ENCODE data around the gene WNT7B. TPM values are rescaled to one million over a fixed set of nuclear protein-coding genes. Genes with fewer than 3 reads are reported as not detected.

Gene WNT7B
- polyA plus RNA-seq, 1 of the 3 experiments (the other 2 are of a cell fraction): 0.13 TPM

DNA sequence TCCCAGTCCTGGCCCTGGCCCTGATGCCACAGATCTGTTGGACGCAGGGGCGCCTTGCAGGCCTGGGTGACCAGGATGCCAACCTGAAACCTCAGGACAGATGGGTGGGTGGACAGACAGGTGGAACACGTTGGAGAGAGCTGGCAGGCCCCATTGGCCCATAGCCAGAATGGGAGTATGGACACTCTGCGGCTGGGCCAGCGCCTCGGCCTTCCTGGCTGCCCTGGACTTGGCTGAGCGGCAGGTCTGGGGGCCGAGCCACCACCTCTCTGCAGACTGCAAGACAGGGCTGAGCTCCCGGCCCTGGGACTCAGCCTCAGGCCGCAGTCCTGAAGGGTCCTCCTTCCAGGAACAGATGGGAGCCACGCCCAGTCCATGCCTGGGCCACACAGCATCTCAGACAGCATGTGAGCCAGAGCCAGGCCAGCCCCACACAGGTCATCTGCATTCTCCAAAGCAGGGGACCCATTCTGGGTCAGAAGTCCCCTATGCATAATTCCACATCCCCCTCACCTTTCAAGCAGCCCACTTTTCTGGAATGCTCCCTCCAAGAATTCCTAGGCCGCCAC is 14.1 kb downstream of the WNT7B start:
- Histone ChIP-seq H4K20me1 (ENCODE audit: insufficient read depth) (no peaks in the 10 kb centered on the region), H3K9ac (no peak overlapping the region), H3K9me3 (no peaks in the 10 kb centered on the region), H3K79me2 (ENCODE audit: insufficient read depth) (no peaks in the 10 kb centered on the region), H3K27ac (ENCODE audit: low read depth in 2 of 2, low read length in 1 of 2) (no peak overlapping the region), H3K36me3 (replicated peaks in 1 of 2; ENCODE audit: control insufficient read depth in 1 of 2, insufficient read depth in 2 of 2, low read length in 1 of 2) (no peaks in the 10 kb centered on the region), H3K9me2 (no peaks in the 10 kb centered on the region), H3F3A (replicated peaks; ENCODE audit: insufficient read depth) (no peaks in the 10 kb centered on the region), H2AFZ (ENCODE audit: low read depth) (no peak overlapping the region), H3K27me3 (ENCODE audit: insufficient read depth) (no peaks in the 10 kb centered on the region), H3K4me1 (ENCODE audit: control insufficient read depth in 1 of 2, insufficient read depth in 2 of 2, low read depth in 1 of 2, low read length in 1 of 2) (no peaks in the 10 kb centered on the region), H3K4me2 (no peak overlapping the region), H3K4me3 (ENCODE audit: low read depth in 2 of 2, low read length in 1 of 2) (no peak overlapping the region)
- TF ChIP-seq, protein P1, sequence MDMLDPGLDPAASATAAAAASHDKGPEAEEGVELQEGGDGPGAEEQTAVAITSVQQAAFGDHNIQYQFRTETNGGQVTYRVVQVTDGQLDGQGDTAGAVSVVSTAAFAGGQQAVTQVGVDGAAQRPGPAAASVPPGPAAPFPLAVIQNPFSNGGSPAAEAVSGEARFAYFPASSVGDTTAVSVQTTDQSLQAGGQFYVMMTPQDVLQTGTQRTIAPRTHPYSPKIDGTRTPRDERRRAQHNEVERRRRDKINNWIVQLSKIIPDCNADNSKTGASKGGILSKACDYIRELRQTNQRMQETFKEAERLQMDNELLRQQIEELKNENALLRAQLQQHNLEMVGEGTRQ (IDR thresholded peaks at IDR 0.05; ENCODE audit: borderline replicate concordance, low read depth, low read length): no peak
- no peak for TF ChIP-seq TEAD4 (IDR thresholded peaks at IDR 0.05; ENCODE audit: borderline replicate concordance, insufficient read depth)
- TF ChIP-seq TAF1 (IDR thresholded peaks at IDR 0.05; ENCODE audit: borderline replicate concordance, low read depth, low read length): no peak
- TF ChIP-seq, protein P2, sequence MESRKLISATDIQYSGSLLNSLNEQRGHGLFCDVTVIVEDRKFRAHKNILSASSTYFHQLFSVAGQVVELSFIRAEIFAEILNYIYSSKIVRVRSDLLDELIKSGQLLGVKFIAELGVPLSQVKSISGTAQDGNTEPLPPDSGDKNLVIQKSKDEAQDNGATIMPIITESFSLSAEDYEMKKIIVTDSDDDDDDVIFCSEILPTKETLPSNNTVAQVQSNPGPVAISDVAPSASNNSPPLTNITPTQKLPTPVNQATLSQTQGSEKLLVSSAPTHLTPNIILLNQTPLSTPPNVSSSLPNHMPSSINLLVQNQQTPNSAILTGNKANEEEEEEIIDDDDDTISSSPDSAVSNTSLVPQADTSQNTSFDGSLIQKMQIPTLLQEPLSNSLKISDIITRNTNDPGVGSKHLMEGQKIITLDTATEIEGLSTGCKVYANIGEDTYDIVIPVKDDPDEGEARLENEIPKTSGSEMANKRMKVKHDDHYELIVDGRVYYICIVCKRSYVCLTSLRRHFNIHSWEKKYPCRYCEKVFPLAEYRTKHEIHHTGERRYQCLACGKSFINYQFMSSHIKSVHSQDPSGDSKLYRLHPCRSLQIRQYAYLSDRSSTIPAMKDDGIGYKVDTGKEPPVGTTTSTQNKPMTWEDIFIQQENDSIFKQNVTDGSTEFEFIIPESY (IDR thresholded peaks at IDR 0.05; ENCODE audit: borderline replicate concordance, low read depth): no peak
- TF ChIP-seq POLR2AphosphoS5 (IDR thresholded peaks at IDR 0.05; ENCODE audit: low read depth, low read length): no peak
- TF ChIP-seq, protein P3, sequence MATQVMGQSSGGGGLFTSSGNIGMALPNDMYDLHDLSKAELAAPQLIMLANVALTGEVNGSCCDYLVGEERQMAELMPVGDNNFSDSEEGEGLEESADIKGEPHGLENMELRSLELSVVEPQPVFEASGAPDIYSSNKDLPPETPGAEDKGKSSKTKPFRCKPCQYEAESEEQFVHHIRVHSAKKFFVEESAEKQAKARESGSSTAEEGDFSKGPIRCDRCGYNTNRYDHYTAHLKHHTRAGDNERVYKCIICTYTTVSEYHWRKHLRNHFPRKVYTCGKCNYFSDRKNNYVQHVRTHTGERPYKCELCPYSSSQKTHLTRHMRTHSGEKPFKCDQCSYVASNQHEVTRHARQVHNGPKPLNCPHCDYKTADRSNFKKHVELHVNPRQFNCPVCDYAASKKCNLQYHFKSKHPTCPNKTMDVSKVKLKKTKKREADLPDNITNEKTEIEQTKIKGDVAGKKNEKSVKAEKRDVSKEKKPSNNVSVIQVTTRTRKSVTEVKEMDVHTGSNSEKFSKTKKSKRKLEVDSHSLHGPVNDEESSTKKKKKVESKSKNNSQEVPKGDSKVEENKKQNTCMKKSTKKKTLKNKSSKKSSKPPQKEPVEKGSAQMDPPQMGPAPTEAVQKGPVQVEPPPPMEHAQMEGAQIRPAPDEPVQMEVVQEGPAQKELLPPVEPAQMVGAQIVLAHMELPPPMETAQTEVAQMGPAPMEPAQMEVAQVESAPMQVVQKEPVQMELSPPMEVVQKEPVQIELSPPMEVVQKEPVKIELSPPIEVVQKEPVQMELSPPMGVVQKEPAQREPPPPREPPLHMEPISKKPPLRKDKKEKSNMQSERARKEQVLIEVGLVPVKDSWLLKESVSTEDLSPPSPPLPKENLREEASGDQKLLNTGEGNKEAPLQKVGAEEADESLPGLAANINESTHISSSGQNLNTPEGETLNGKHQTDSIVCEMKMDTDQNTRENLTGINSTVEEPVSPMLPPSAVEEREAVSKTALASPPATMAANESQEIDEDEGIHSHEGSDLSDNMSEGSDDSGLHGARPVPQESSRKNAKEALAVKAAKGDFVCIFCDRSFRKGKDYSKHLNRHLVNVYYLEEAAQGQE (IDR thresholded peaks at IDR 0.05; ENCODE audit: low read depth, low read length): no peak
- no peak for TF ChIP-seq RCOR1 (IDR thresholded peaks at IDR 0.05; ENCODE audit: low read length)
- TF ChIP-seq RAD21 (IDR thresholded peaks at IDR 0.05; ENCODE audit: low read length): no peak
- TF ChIP-seq GATA2 (CRISPR knock-in tag; IDR thresholded peaks at IDR 0.05): no peak
- TF ChIP-seq MAX (IDR thresholded peaks at IDR 0.05; ENCODE audit: low read depth): no peak
- no peak for TF ChIP-seq NRF1 (IDR thresholded peaks at IDR 0.05; ENCODE audit: low read depth, low read length)
- no peak for TF ChIP-seq YY1 (IDR thresholded peaks at IDR 0.05; ENCODE audit: low read depth)
- no peak for TF ChIP-seq FOXJ3 (CRISPR knock-in tag; IDR thresholded peaks at IDR 0.05)
- no peak for TF ChIP-seq SIN3A (IDR thresholded peaks at IDR 0.05; ENCODE audit: borderline replicate concordance, low read depth, low read length)
- no peak for TF ChIP-seq NFIC (IDR thresholded peaks at IDR 0.05; ENCODE audit: borderline replicate concordance)
- DNase-seq: no peak
- ChIA-PET POLR2A (no interaction called here), CTCF (interaction anchor here (0.5 kb wide), 1 partner anchor 956 kb away, joined by 3 read pairs; no protein-coding TSS in a partner anchor)
- WGBS (ENCODE audit: low lambda C conversion rate): 100% methylated on average over 1 of the region's 12 CpGs
